Cardiac fibroblast (primary cell): ENCODE measurements around the gene STAC2.

Experiments
- DNase-seq, 2 donors: peaks; one replicate each; pipeline versions ENCODE4 v3.0.0 to v3.0.0-alpha.2; 2010; ENCODE audit warnings: low read depth in 2 of 2
- H3K4me3 ChIP-seq, 2 donors: replicated peaks in 1 of 2; 1 replicate in 1 of 2; 2 replicates in 1 of 2; pipeline ENCODE4 v1.5.1; 2011; ENCODE audit warnings: low read depth in 2 of 2, low read length in 2 of 2, mild to moderate bottlenecking in 2 of 2, moderate library complexity in 1 of 2
- TF ChIP-seq, protein P1 (sequence below): IDR thresholded peaks from one replicate; pipeline ENCODE4 v1.5.1; 2011; ENCODE audit warnings: low read depth, mild to moderate bottlenecking, low read length, inconsistent platforms

The STAC2 gene

DNA sequence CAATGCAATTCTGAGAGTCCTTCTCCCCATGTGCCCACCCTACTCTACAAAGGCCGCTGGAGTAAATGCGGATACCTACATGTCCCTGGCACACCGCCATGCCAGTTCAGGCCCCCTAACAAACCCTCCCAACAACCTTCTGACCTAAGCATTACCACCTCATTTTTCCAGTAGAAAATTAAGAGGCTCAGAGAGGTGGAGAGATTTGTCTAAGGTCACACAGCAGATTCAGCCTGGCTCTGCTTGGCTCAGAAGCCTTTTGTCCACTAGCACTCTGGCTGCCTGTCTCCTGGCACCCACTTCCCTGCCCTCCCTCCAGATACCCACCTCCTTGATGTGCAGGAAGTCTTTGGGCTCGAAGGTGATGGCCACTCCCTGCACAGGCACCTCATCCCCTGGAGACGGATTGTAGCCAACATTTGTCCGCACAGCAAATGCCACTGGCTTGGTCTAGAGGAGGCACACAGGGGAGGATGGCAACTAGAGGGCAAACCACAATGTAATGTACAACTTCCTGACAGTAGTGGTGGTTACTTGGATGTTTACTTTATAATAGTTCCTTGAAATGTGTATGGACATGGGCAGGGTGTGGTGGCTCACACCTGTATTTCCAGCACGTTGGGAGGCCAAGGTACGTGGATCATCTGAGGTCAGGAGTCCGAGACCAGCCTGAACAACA, 38.5 kb downstream of the STAC2 start:
- TF ChIP-seq, protein P1, sequence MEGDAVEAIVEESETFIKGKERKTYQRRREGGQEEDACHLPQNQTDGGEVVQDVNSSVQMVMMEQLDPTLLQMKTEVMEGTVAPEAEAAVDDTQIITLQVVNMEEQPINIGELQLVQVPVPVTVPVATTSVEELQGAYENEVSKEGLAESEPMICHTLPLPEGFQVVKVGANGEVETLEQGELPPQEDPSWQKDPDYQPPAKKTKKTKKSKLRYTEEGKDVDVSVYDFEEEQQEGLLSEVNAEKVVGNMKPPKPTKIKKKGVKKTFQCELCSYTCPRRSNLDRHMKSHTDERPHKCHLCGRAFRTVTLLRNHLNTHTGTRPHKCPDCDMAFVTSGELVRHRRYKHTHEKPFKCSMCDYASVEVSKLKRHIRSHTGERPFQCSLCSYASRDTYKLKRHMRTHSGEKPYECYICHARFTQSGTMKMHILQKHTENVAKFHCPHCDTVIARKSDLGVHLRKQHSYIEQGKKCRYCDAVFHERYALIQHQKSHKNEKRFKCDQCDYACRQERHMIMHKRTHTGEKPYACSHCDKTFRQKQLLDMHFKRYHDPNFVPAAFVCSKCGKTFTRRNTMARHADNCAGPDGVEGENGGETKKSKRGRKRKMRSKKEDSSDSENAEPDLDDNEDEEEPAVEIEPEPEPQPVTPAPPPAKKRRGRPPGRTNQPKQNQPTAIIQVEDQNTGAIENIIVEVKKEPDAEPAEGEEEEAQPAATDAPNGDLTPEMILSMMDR: no peak
- no peak overlapping the region for H3K4me3 ChIP-seq
- no peak for DNase-seq

DNA sequence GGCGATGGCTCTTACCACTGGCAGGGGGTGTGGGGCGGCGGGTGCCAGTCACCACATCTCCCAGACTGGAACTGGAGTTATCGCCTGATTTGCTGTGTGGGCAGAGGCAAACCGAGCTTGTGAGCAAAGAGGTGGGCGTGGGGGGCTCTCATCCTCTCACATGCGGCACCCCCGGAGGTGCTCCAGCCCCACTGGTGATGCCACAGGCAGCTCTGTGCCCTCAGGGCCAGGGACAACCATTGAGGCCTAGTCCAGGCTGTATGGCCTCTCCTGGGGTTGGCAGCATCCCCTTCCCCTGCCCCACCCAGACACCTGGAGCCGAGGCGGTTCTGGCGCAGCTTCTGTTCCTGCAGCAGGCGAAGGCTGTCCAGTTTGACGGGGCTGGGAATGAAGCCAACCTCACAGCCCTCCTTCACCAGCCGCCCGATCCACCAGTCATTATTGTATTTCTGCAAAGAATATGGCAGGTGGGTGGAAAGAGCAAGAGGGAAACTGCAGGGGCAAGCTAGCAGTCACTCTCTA, 39.2 kb downstream of the STAC2 start:
- no peak for DNase-seq
- TF ChIP-seq, protein P1: no peak
- H3K4me3 ChIP-seq: no peak overlapping the region

DNA sequence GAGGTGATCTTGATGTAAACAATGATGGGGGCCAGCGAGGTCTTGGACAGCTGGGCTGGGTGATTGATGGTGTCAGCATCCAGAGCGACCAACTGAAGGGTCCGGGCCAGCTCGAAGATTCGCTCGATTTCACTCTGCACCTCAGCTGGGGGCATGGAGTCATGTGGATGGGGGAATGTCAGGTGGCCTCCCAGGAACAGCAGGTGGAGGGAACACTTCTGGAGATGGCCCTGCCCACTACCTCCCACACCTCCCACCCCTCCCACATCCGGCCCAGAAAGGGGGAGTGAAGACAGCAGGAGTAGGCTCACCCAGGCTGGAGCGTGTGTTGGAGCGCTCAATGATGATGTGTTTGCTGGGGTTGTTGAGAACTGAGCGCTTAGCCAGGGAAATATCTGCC, 42.0 kb downstream of the STAC2 start:
- no peak for DNase-seq
- TF ChIP-seq, protein P1: no peak
- H3K4me3 ChIP-seq: no peak overlapping the region

DNA sequence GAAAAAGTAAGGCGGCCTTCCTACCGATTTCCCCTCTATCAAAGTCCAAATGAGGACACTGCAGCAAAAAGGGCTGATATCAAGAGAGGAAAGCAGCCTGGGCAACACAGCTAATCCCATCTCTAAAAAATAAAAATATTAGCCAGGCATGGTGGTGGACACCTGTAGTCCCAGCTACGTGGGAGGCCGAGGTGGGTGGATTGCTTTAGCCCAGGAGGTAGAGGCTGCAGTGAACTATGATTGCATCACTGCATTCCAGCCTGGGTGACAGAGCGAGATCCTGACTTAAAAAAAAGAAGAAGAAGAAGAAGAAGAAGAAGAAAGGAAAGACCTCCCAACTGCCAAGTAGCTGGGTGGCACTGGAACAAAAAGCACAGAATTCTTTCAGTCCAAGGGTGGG, 42.7 kb downstream of the STAC2 start:
- no peak for DNase-seq
- H3K4me3 ChIP-seq: no peak overlapping the region
- TF ChIP-seq, protein P1: no peak

DNA sequence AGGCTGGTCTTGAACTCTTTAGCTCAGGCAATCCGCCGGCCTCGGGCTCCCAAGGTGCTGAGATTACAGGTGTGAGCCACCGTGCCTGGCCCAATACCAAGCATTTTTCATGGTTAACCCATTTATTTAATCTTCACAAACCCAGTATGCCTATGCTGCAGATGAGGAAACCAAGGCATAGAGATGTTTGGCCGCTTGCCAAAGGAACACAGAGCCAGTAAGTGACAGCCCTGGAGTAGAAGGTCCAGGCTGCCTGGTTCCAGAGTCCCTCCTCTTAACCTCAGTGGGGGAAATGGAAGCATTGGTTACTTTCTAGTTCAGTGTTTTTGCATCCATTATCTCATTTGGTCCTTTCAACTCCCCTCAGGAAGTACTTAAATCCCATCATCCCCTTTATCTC, 44.4 kb downstream of the STAC2 start:
- no peak for DNase-seq
- no peak overlapping the region for H3K4me3 ChIP-seq
- TF ChIP-seq, protein P1: no peak

DNA sequence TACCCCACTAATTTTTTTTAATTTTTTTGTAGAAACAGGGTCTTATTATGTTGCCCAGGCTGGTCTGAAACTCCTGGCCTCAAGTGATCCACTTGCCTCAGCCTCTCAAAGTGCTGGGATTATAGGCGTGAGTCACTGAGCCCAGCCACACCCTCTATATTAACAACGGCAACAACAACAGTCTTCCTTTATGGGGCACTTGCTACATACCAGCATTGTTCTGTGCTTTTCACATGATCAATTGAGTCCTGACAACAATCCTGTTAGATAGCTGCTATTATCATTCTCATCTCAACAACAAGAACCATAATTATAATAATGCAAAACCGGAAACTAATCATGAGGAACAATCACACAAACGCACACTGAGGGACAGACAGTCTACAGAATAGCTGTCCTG, 47.2 kb downstream of the STAC2 start:
- peak in 1 of 2 donors; percentile 58 for DNase-seq
- no peak overlapping the region for H3K4me3 ChIP-seq
- TF ChIP-seq, protein P1: no peak

DNA sequence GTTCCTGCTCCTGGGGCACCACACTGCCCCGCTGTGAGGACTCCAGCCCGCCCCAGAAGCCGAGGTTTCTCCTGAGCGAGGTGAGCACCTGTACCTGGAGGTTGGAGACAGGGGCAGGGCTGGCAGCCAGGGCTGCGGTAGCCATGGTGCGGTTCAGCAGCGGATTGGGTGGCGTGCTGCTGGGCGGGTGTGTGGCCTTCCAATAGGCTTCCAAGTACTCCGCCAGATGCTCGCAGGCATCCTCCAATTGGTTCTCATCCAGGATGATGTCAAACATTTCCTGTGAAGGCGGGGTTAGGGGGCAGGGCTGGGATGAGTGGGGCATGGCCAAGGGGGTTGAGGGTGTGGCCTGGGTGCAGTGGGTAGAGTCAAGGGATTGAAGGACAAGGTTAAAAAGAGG, 48.5 kb downstream of the STAC2 start:
- no peak overlapping the region for H3K4me3 ChIP-seq
- TF ChIP-seq, protein P1: no peak
- DNase-seq: peak in 1 of 2 donors; percentile 41
